Measurements from ENCODE around the gene GPX8. TPM values are rescaled to one million over a fixed set of nuclear protein-coding genes. Genes with fewer than 3 reads are reported as not detected.

The GPX8 gene
- total RNA-seq, 2 donors from 2014 or later = 0.99 to 6.7 TPM

GRCh38 chr5:55173687-55174230 lies 13.8 kb downstream of the GPX8 start:
- DNase-seq (peak in 2 of 4 donors; percentile 19 to 20), ATAC-seq (peak; percentile 4)
- peak overlapping the region in 3 of 4 donors; percentile 69 to 79 (median 72) for H3K27ac ChIP-seq
- no peaks in the 10 kb centered on the region for H3K27me3 ChIP-seq
- no peak overlapping the region for H3K4me3 ChIP-seq
- H3K4me1 ChIP-seq = peaks cover 32% of the 10 kb centered on the region
- WGBS, 2 donors = 12 to 13% methylated on average over 8 of the region's 8 CpGs
- TF ChIP-seq POLR2A (IDR thresholded peaks at IDR 0.05) = peak in 1 of 3 donors; percentile 12
- TF ChIP-seq CTCF (IDR thresholded peaks at IDR 0.05) = no peak
- intact Hi-C loops (cut with DNase I) = no loop called here
- H3K9me3 ChIP-seq = no peaks in the 10 kb centered on the region
- no peaks in the 10 kb centered on the region for H3K36me3 ChIP-seq (replicated peaks in 1 of 2; ENCODE audit: insufficient read depth in 1 of 2, low read depth in 2 of 2)

- Histone ChIP-seq H3K9me3 (no peaks in the 10 kb centered on the region), H3K4me3 (no peak overlapping the region), H3K27ac (no peak overlapping the region), H3K27me3 (no peaks in the 10 kb centered on the region), H3K4me1 (peaks cover 32% of the 10 kb centered on the region), H3K36me3 (replicated peaks in 1 of 2; ENCODE audit: insufficient read depth in 1 of 2, low read depth in 2 of 2) (no peaks in the 10 kb centered on the region)
- ATAC-seq (no peak), DNase-seq (no peak)
- TF ChIP-seq POLR2A (IDR thresholded peaks at IDR 0.05) (no peak), CTCF (IDR thresholded peaks at IDR 0.05) (no peak)
- intact Hi-C loops (cut with DNase I) = no loop called here
- WGBS, 2 donors = 24 to 28% methylated on average over 7 of the region's 7 CpGs
These were observed 15.8 kb downstream of the GPX8 start for GRCh38 chr5:55175781-55176175.

GRCh38 chr5:55176176-55176818 lies 16.3 kb downstream of the GPX8 start:
- DNase-seq (peak; percentile 62 to 81 (median 68)), ATAC-seq (peak; percentile 74)
- intact Hi-C loops (cut with DNase I) = no loop called here
- Histone ChIP-seq H3K27ac (no peak overlapping the region), H3K4me1 (peaks cover 32% of the 10 kb centered on the region), H3K36me3 (replicated peaks in 1 of 2; ENCODE audit: insufficient read depth in 1 of 2, low read depth in 2 of 2) (no peaks in the 10 kb centered on the region), H3K9me3 (no peaks in the 10 kb centered on the region), H3K4me3 (peak overlapping the region in 1 of 2 donors; percentile 11), H3K27me3 (no peaks in the 10 kb centered on the region)
- WGBS, 2 donors = 2 to 3% methylated on average over 38 to 44 of the region's 44 CpGs
- no peak for TF ChIP-seq POLR2A (IDR thresholded peaks at IDR 0.05)
- TF ChIP-seq CTCF (IDR thresholded peaks at IDR 0.05) = peak; percentile 56 to 94 (median 71)

- Histone ChIP-seq H3K4me3 (no peak overlapping the region), H3K9me3 (no peaks in the 10 kb centered on the region), H3K27ac (no peak overlapping the region), H3K36me3 (replicated peaks in 1 of 2; ENCODE audit: insufficient read depth in 1 of 2, low read depth in 2 of 2) (no peaks in the 10 kb centered on the region), H3K27me3 (no peaks in the 10 kb centered on the region), H3K4me1 (peaks cover 32% of the 10 kb centered on the region)
- TF ChIP-seq POLR2A (IDR thresholded peaks at IDR 0.05) (no peak), CTCF (IDR thresholded peaks at IDR 0.05) (no peak)
- intact Hi-C loops (cut with DNase I) = no loop called here
- ATAC-seq (no peak), DNase-seq (no peak)
- WGBS, 2 donors = 5 to 9% methylated on average over 2 of the region's 2 CpGs
These were observed 17.1 kb downstream of the GPX8 start for GRCh38 chr5:55177078-55177477.

- Histone ChIP-seq H3K27me3 (no peaks in the 10 kb centered on the region), H3K4me1 (peaks cover 15% of the 10 kb centered on the region), H3K36me3 (replicated peaks in 1 of 2; ENCODE audit: insufficient read depth in 1 of 2, low read depth in 2 of 2) (no peaks in the 10 kb centered on the region), H3K27ac (no peak overlapping the region), H3K9me3 (no peaks in the 10 kb centered on the region), H3K4me3 (no peak overlapping the region)
- no peak for ATAC-seq
- DNase-seq = no peak
- 52 to 62% methylated on average over 1 of the region's 1 CpG for WGBS, 2 donors
- TF ChIP-seq POLR2A (IDR thresholded peaks at IDR 0.05) (no peak), CTCF (IDR thresholded peaks at IDR 0.05) (no peak)
- intact Hi-C loops (cut with DNase I) = loop anchor here (5.0 kb wide), 1 partner anchor 47 kb away; the partner anchor contains the start of gene MCIDAS
These were observed 20.0 kb downstream of the GPX8 start for GRCh38 chr5:55180016-55180415.

Measured in body of pancreas (tissue), 4 donors.